GM18498 (cell line): Measurements from ENCODE around the gene CACNG8.
"Not testable (repeated sequence)": the region's sequence is repeated elsewhere in the genome, so short reads cannot be mapped to it uniquely, and the experiment has no call there.

Source experiments
- ATAC-seq: cut with Tn5 transposase; IDR thresholded peaks from one replicate; pipeline ENCODE4 v1.9.1; 2021; ENCODE audit warnings: mild to moderate bottlenecking, moderate library complexity; ENCODE audit not compliant: unreplicated experiment

Gene CACNG8

GRCh38 chr19:53962887-53963431 is at the start of gene CACNG8:
Gene CACNG8, plus strand, starts transcription at chr19:53962937.
- ATAC-seq, result no peak

GRCh38 chr19:53915000-53915399 is 47.7 kb upstream of the CACNG8 start:
- ATAC-seq, result no peak

- no peak for ATAC-seq
Observed at GRCh38 chr19:53916004-53916403, 46.7 kb upstream of the CACNG8 start.

- ATAC-seq, result no peak
Observed at GRCh38 chr19:53917356-53917755, 45.4 kb upstream of the CACNG8 start.

- no peak for ATAC-seq
Observed at GRCh38 chr19:53927739-53928138, 35.0 kb upstream of the CACNG8 start.

- ATAC-seq, result no peak
Observed at GRCh38 chr19:53936029-53936428, 26.7 kb upstream of the CACNG8 start.

- ATAC-seq, result no peak
Observed at GRCh38 chr19:53942001-53942786, 20.5 kb upstream of the CACNG8 start.

GRCh38 chr19:53944416-53944815 is 18.3 kb upstream of the CACNG8 start:
- no peak for ATAC-seq

- ATAC-seq, result no peak
Observed at GRCh38 chr19:53944933-53945332, 17.8 kb upstream of the CACNG8 start.

- no peak for ATAC-seq
Observed at GRCh38 chr19:53945441-53945840, 17.3 kb upstream of the CACNG8 start.

GRCh38 chr19:53945998-53946397 is 16.7 kb upstream of the CACNG8 start:
- ATAC-seq, result no peak

- ATAC-seq, result no peak
Observed at GRCh38 chr19:53947624-53948023, 15.1 kb upstream of the CACNG8 start.

GRCh38 chr19:53948611-53949010 is 14.1 kb upstream of the CACNG8 start:
- ATAC-seq, result not testable (repeated sequence)

- no peak for ATAC-seq
Observed at GRCh38 chr19:53951436-53951835, 11.3 kb upstream of the CACNG8 start.

- ATAC-seq, result no peak
Observed at GRCh38 chr19:53951947-53952346, 10.8 kb upstream of the CACNG8 start.

GRCh38 chr19:53953383-53953782 is 9.4 kb upstream of the CACNG8 start:
- no peak for ATAC-seq

- ATAC-seq, result no peak
Observed at GRCh38 chr19:53957448-53958167, 5.1 kb upstream of the CACNG8 start.

GRCh38 chr19:53958168-53958571 is 4.6 kb upstream of the CACNG8 start:
- no peak for ATAC-seq

GRCh38 chr19:53958823-53959757 is 3.6 kb upstream of the CACNG8 start:
- no peak for ATAC-seq

- ATAC-seq, result no peak
Observed at GRCh38 chr19:53960187-53960586, 2.5 kb upstream of the CACNG8 start.

- no peak for ATAC-seq
Observed at GRCh38 chr19:53960886-53961285, 1.9 kb upstream of the CACNG8 start.
